Fibroblast of the conjunctiva (primary cell): ENCODE data around the gene AKTIP.
"Not testable (repeated sequence)": the region's sequence is repeated elsewhere in the genome, so short reads cannot be mapped to it uniquely, and the experiment has no call there.

Experiments used
- DNase-seq: peaks from one replicate; pipeline ENCODE4 v3.0.0-alpha.2; 2010; ENCODE audit warnings: low read depth

The AKTIP gene

GRCh38 chr16:53502331-53503269 is at the start of gene AKTIP:
AKTIP (minus strand) TSS chr16:53503209; CDS start chr16:53500259, 2,950 bp downstream.
- no peak for DNase-seq

GRCh38 chr16:53549970-53550690 is 47.1 kb upstream of the AKTIP start:
- peak; percentile 82 for DNase-seq

- DNase-seq, result no peak
Observed at GRCh38 chr16:53546988-53547391, 44.0 kb upstream of the AKTIP start.

- no peak for DNase-seq
Observed at GRCh38 chr16:53545433-53545832, 42.4 kb upstream of the AKTIP start.

- DNase-seq, result no peak
Observed at GRCh38 chr16:53542283-53542682, 39.3 kb upstream of the AKTIP start.

GRCh38 chr16:53541326-53541725 is 38.3 kb upstream of the AKTIP start:
- DNase-seq, result no peak

- DNase-seq, result not testable (repeated sequence)
Observed at GRCh38 chr16:53539759-53540718, 37.0 kb upstream of the AKTIP start.

- not testable (repeated sequence) for DNase-seq
Observed at GRCh38 chr16:53539346-53539745, 36.3 kb upstream of the AKTIP start.

- no peak for DNase-seq
Observed at GRCh38 chr16:53537626-53538025, 34.6 kb upstream of the AKTIP start.

- DNase-seq, result no peak
Observed at GRCh38 chr16:53534206-53534605, 31.2 kb upstream of the AKTIP start.

- no peak for DNase-seq
Observed at GRCh38 chr16:53530741-53531140, 27.7 kb upstream of the AKTIP start.

- no peak for DNase-seq
Observed at GRCh38 chr16:53530046-53530445, 27.0 kb upstream of the AKTIP start.

GRCh38 chr16:53529513-53529912 is 26.5 kb upstream of the AKTIP start:
- no peak for DNase-seq

GRCh38 chr16:53528797-53529196 is 25.8 kb upstream of the AKTIP start:
- no peak for DNase-seq

GRCh38 chr16:53523971-53524548 is 21.1 kb upstream of the AKTIP start:
- DNase-seq, result no peak

GRCh38 chr16:53523126-53523804 is 20.3 kb upstream of the AKTIP start:
- DNase-seq, result no peak

GRCh38 chr16:53519417-53520091 is 16.5 kb upstream of the AKTIP start:
- no peak for DNase-seq

GRCh38 chr16:53518550-53519416 is 15.8 kb upstream of the AKTIP start:
- DNase-seq, result no peak

- no peak for DNase-seq
Observed at GRCh38 chr16:53517851-53518250, 14.8 kb upstream of the AKTIP start.
